ENCODE measurements around the gene KRT37.
"Not testable (repeated sequence)": the region's sequence is repeated elsewhere in the genome, so short reads cannot be mapped to it uniquely, and the experiment has no call there.

The KRT37 gene

GRCh38 chr17:41434005-41434404 is 9.6 kb upstream of the KRT37 start:
- peak; percentile 92 for DNase-seq

DNA sequence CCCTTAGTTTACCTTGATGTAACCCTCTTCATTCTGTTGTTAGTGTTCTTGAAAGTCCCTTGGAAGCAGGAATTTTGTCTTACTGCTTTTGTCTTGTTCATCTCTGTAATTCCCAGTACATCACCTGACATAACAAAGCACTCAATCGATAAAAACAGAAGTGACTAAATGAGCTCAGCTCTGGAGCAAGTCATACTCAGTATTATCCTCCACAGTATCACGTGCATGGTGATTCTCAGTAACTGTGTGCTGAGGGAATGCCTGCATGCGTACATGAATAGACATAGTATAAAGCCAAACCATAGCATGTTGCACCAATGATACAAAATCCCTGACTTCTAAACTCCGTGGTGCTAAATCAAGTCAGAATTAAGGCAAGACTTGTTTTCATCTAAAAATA is 9.2 kb upstream of the KRT37 start:
- peak; percentile 92 for DNase-seq

GRCh38 chr17:41430376-41430775 is 6.0 kb upstream of the KRT37 start:
- DNase-seq = not testable (repeated sequence)

DNA sequence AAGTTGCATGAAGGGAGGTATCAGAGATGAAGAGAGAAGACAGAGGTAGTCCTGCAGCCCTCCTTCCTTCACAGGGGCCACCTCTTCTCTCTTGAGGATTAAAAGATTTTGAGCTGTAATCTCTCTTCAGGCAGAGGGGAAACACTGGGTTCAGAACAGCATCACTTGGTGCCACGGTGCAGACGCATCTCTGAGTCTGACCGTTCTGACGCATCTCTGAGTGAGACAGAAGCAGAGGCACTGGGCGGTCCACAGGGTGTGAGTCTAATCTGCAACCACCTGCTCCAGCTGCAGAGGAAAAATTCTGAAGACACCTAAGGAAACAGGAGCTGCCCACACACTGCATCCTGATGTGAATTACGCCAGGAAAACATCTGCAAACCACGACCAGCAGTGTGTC is 5.3 kb upstream of the KRT37 start:
- DNase-seq = no peak

DNA sequence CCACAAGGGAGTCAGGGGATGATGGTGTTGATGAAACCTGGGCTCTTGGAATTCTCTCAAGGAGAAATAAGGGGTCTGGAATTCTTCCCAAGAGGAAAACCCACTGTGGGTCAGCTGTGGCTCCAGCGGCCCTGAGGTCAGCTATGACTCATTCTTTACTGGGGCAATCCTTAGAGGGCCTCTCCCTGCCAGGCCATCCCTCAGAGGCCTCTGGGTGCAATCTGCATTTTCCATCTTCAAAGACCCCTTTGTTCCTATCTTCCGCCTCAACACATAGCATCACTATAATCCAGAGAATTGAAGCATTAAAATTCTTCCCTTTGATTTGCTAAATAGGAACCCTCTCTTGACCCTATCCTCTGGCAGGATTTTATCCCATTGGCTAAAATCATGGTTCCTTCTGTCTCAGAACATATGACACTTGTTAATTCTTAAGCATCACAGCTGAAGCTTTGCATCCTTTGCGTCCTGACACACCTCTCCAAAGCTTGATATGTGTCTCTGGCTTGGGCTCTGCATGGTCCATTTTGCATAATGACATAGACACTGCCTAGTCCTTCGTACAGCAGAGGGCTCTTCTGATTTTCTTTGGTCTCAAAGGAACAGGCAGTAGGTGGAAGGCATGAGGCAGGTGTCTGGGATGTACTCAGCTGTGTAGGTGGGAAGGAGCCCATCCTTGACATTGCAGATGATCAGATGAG is 4.4 kb upstream of the KRT37 start:
- no peak for DNase-seq

GRCh38 chr17:41422586-41422985 is 1.8 kb downstream of the KRT37 start:
- DNase-seq = not testable (repeated sequence)

DNA sequence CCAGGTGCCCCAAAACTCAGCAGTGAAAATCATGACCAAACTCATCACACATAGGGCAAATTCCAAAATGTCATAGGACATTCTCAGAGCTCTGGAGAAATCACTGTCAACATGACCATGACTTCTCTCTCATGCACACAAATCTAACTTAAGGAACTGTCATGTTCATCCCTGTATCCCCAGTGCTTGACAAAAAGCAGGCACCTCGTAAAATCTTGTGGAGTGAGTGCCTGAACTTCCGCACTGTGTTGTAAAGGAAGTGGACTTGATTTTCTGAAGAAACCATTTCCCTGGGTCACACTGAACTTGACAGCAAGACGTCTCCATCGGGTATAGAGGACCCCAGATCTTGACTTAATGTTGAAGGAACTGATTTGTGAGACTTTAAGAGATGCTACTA is 2.8 kb downstream of the KRT37 start:
- DNase-seq = no peak

- no peak for DNase-seq
Observed at GRCh38 chr17:41421116-41421515, 3.3 kb downstream of the KRT37 start.

DNA sequence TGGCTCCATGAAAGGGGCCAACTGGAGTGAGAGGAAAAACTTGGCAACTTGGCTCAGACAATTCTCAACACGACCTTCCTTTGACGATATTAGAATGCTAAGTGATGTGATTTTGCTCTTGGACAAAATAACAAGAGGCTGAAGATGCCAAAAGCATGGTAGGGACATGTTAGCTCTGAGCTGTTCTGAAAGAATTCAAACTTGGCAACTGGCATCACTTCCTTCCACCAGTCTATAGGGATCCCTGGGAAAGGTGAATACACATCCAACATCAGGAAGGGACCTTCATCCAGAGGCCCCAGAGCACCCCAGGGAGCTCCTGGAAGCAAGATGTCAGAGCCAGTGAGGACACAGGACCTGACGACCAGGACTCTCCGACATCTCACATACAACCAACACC is 4.3 kb downstream of the KRT37 start:
- DNase-seq = no peak

DNA sequence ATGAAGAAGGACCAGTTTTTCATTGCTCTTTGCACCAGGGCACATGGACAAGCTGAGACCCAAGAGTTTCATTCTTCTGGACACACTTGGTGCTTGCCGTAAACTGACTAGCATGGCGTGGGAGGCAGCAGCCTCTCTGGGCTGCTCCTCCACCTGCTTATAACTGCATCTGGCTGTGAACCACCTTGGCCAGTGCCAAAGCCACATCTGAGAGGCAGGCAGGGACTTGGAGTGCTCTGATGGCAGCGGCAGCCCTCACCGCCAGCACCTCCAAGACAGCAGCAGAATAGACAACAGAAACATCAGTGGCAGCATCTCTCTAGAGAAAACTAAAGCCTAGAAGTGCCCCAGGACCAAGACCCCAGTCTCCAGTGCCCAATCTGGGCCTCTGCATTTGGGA is 4.7 kb downstream of the KRT37 start:
- no peak for DNase-seq

DNA sequence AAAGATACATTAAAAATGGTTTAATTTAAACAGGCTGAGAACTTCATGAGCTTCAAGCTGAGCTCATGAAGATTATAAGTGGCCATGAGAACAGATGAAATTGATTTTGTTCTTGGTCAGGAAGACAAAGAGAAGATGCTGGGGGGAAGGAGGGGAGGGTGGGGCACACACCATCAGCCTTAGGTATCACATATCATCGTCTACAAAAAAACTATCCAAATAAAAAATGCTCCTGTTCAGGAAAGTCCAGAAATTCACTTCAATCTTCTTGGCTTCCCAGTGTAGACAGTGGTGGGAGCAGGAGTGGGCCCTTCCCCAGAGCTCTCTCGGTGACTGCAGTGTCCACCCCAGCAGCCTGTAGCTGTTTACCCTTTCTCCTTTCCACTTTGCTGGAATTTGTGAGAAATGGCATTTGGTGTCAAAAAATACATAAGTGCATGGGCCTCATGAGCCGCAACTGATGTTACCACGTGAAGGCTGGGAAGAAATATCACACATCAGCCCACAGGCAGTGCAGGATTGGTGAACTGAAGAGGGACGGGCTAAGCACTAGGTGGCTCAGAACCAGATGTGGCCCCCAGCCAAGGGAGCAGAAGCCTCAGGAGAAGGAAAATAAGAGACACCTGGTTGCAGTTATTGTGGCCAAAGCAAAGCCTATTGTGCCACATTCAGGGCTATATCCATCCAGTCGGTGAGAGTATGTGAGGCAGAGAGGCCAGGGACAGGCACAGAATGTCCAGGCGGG is 6.1 kb downstream of the KRT37 start:
- no peak for DNase-seq

DNA sequence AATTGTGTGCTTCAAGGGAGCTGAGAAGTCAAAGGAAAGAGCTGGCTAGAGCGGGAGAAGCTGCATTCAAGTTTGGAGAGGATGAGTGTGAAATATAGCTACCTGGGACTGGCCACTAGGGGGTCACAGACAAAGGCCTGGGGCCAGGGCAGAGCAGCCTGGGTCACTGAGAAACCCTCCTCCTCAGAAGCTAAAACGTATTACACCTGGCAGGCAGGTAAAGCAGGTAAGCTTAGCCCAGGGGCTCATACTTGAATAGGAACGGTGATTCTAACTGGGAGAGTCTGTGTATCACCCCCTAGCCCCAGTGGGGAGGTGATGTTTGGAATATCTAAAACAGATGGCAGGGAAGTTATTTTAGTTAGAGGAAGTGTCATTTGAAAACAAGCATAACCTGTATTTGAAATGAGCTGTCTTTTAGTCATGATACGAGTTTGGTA is 6.8 kb downstream of the KRT37 start:
- no peak for DNase-seq

DNA sequence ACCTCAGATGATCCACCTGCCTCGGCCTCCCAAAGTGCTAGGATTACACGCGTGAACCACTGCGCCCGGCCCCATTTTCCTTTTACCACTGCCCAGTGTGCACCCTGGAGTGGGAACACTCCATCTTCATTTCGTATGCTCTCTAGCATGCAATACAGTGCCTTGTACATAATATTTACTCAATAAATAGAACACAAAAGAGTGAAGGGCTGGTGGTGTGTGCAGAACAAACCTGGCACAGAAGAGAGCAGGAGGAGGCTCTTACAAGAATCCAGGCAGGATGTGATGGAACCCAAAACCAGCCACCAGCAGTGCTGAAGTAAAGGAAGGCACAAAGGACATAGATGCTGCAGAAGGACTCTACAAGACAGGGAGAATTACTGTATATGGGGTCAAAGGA is 7.3 kb downstream of the KRT37 start:
- DNase-seq = no peak

DNA sequence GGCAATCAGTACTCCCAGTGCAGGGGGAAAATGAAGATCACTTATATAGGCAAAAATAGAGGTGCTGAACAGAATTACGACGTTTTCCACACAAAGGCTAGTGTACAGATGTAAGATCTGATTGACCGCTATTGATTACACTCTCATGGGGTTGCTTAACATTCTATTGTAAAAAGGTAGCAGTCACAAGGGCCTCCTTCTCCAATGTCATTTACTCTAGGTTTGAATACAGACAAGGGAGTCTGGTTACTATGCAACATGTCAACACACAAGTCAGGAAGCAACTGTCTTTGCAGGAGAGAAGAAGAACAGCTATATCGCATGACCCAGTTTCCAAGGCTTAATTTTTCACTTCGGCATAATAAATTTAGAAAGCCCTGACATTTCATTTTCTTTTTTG is 7.9 kb downstream of the KRT37 start:
- DNase-seq = no peak

DNA sequence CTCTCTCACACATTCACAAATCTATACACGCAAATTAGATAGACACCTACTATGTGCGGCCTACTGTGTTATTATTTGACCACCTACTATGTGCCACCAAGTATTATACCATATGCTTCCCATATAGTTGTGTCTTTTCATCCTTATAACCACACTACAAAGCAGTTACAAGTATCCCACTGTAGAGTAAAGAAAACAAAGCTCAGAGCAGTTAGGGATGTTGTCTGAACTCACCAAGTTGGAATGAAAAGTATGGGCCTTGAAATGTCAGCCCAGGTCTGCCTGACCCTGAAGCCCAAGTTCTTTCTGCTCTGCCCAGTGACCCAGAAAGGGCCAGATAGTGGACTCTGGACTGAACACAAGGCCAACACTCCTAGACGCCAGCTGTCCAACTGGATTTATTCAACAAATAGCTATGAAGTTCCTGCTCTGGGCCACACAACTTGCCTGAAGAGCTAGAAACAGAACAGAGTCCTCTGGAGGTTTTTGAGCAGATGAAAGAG is 8.5 kb downstream of the KRT37 start:
- no peak for DNase-seq

DNA sequence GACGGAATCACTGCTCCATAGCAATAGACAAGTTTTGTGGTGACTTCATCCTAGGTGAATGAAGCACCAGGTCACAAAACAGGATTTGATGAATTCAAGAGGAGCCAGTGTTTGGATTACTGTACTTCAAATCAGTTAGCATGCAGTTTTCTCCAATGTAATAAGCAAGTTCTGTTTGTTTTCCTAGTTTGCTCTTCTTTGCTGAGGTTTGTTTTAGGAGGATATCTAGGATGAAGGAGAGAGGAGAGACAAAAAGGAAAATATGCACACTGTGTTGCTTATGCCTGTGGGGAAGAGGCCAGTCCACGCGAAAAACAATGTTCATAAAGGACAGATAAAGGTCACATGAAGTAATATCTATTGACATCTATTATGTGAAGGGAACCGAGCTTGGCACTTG is 9.0 kb downstream of the KRT37 start:
- no peak for DNase-seq

DNA sequence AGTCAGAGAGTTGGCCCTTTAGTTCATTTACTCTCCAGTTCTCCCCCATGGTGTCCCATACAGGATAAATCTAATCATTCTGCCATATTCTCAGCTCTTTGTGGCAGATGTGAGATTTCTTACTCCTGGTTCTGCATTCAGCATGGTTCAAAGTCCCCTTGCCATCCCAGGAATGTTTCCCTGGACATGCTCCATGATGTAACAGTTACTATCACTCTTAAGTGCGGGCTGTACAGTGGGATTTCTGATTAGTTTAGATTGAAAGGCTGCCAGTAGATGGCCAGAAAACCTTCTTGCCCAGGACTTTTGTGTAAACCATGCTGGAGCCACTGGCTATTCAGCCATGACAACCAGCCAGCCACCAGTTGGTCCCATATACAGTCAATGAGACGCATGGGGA is 10.4 kb downstream of the KRT37 start:
- DNase-seq = no peak

GRCh38 chr17:41413353-41413957 is 10.9 kb downstream of the KRT37 start:
- DNase-seq = no peak

- no peak for DNase-seq
Observed at GRCh38 chr17:41411072-41411840, 13.1 kb downstream of the KRT37 start.

- no peak for DNase-seq
Observed at GRCh38 chr17:41407226-41407625, 17.2 kb downstream of the KRT37 start.

- no peak for DNase-seq
Observed at GRCh38 chr17:41406205-41406604, 18.2 kb downstream of the KRT37 start.

GRCh38 chr17:41404024-41404671 is 20.2 kb downstream of the KRT37 start:
- peak; percentile 93 for DNase-seq

Measured in NCI-H2227 treated with DMSO at 0.1 percent for 48 hours (cell line).